Measurements from ENCODE around the gene FLRT2.

Gene FLRT2

DNA sequence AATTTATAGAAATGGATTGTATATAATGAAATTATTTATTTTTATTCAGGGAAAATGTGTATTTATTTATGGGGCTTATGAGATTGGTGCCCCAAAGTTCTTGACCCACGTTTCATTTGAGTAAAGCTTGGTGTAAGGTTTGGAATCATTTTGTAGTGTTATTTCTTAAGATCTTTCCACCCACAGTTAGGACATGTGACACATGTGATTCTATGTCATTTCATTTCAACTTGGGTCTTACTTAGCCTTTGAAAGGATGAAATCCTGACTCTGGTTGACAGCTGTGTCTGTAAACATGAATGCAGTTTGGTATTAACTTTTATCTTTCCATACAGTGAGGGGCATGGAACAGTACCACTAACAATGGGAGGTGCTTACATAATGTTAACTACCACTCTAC is 51.7 kb downstream of the FLRT2 start:
- Histone ChIP-seq H3K9me2 (replicated peaks; ENCODE audit: control insufficient read depth, low read length) (no peaks in the 10 kb centered on the region), H3K27ac (ENCODE audit: low read depth, low read length) (no peak overlapping the region), H3K9me3 (ENCODE audit: control insufficient read depth, insufficient read depth, low read length) (no peaks in the 10 kb centered on the region), H3K4me2 (ENCODE audit: low read length) (no peak overlapping the region), H3K4me3 (ENCODE audit: low read length) (no peak overlapping the region), H3F3A (ENCODE audit: control insufficient read depth, insufficient read depth) (no peaks in the 10 kb centered on the region), H3K4me1 (ENCODE audit: control insufficient read depth, low read length) (no peaks in the 10 kb centered on the region), H3K36me3 (ENCODE audit: control insufficient read depth, low read length) (no peaks in the 10 kb centered on the region), H3K79me2 (ENCODE audit: control insufficient read depth, low read length) (no peaks in the 10 kb centered on the region), H4K20me1 (ENCODE audit: control insufficient read depth, insufficient read depth, low read depth, low read length) (no peaks in the 10 kb centered on the region), H3K27me3 (ENCODE audit: control insufficient read depth, low read length) (no peaks in the 10 kb centered on the region)
- TF ChIP-seq EZH2phosphoT487 (IDR thresholded peaks at IDR 0.05; ENCODE audit: borderline replicate concordance, low read length), result no peak
- no peak for TF ChIP-seq CTCF (IDR thresholded peaks at IDR 0.05; ENCODE audit: low read depth, low read length, poor library complexity, severe bottlenecking)

- Histone ChIP-seq H3K36me3 (ENCODE audit: control insufficient read depth, low read length) (no peaks in the 10 kb centered on the region), H3K4me2 (ENCODE audit: low read length) (no peak overlapping the region), H3K4me1 (ENCODE audit: control insufficient read depth, low read length) (no peaks in the 10 kb centered on the region)
These were observed 53.4 kb downstream of the FLRT2 start for GRCh38 chr14:85583380-85583779.

DNA sequence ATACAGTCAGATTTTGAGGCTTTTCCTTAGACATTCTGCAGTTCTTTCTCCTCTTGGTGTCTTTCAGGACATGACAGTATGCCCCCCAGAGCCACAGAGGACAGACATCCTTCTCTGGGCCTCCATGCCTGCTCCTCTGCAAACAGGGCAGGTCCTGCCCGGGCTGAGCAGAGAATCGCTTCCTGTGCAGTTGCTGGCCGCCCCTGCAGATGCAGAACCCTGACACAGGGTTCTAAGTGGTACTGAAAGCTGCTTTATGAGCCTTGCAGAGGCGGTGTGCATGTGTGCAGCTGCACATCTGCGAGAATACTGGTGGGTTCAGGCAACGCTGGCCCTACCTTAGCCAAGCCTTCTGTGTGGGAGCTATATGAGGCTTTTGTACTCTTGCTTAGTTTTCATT is 54.5 kb downstream of the FLRT2 start:
- H3K4me2 ChIP-seq (ENCODE audit: low read length), result no peak overlapping the region

More at GRCh38 chr14:85583380-85583779, 53.4 kb downstream of the FLRT2 start:
- no peak overlapping the region for H3K27ac ChIP-seq (ENCODE audit: low read depth, low read length)
- no peak overlapping the region for H3K4me3 ChIP-seq (ENCODE audit: low read length)
- H3K9me2 ChIP-seq (replicated peaks; ENCODE audit: control insufficient read depth, low read length), result no peaks in the 10 kb centered on the region
- H3F3A ChIP-seq (ENCODE audit: control insufficient read depth, insufficient read depth), result no peaks in the 10 kb centered on the region
- no peaks in the 10 kb centered on the region for H3K79me2 ChIP-seq (ENCODE audit: control insufficient read depth, low read length)
- no peaks in the 10 kb centered on the region for H3K27me3 ChIP-seq (ENCODE audit: control insufficient read depth, low read length)
- H3K9me3 ChIP-seq (ENCODE audit: control insufficient read depth, insufficient read depth, low read length), result no peaks in the 10 kb centered on the region
- no peak for TF ChIP-seq EZH2phosphoT487 (IDR thresholded peaks at IDR 0.05; ENCODE audit: borderline replicate concordance, low read length)
- no peak for TF ChIP-seq CTCF (IDR thresholded peaks at IDR 0.05; ENCODE audit: low read depth, low read length, poor library complexity, severe bottlenecking)
- H4K20me1 ChIP-seq (ENCODE audit: control insufficient read depth, insufficient read depth, low read depth, low read length), result no peaks in the 10 kb centered on the region

More for the DNA sequence above, 54.5 kb downstream of the FLRT2 start:
- no peaks in the 10 kb centered on the region for H3K9me3 ChIP-seq (ENCODE audit: control insufficient read depth, insufficient read depth, low read length)
- no peaks in the 10 kb centered on the region for H3K36me3 ChIP-seq (ENCODE audit: control insufficient read depth, low read length)
- no peaks in the 10 kb centered on the region for H4K20me1 ChIP-seq (ENCODE audit: control insufficient read depth, insufficient read depth, low read depth, low read length)
- no peaks in the 10 kb centered on the region for H3K9me2 ChIP-seq (replicated peaks; ENCODE audit: control insufficient read depth, low read length)
- H3K27ac ChIP-seq (ENCODE audit: low read depth, low read length), result no peak overlapping the region
- H3K4me1 ChIP-seq (ENCODE audit: control insufficient read depth, low read length), result no peaks in the 10 kb centered on the region
- no peaks in the 10 kb centered on the region for H3K79me2 ChIP-seq (ENCODE audit: control insufficient read depth, low read length)
- H3F3A ChIP-seq (ENCODE audit: control insufficient read depth, insufficient read depth), result no peaks in the 10 kb centered on the region
- TF ChIP-seq CTCF (IDR thresholded peaks at IDR 0.05; ENCODE audit: low read depth, low read length, poor library complexity, severe bottlenecking) (no peak), EZH2phosphoT487 (IDR thresholded peaks at IDR 0.05; ENCODE audit: borderline replicate concordance, low read length) (no peak)
- H3K27me3 ChIP-seq (ENCODE audit: control insufficient read depth, low read length), result no peaks in the 10 kb centered on the region
- no peak overlapping the region for H3K4me3 ChIP-seq (ENCODE audit: low read length)

Data from DOHH2 (cell line).